ENCODE measurements around the gene ZBTB7C.

The ZBTB7C gene

DNA sequence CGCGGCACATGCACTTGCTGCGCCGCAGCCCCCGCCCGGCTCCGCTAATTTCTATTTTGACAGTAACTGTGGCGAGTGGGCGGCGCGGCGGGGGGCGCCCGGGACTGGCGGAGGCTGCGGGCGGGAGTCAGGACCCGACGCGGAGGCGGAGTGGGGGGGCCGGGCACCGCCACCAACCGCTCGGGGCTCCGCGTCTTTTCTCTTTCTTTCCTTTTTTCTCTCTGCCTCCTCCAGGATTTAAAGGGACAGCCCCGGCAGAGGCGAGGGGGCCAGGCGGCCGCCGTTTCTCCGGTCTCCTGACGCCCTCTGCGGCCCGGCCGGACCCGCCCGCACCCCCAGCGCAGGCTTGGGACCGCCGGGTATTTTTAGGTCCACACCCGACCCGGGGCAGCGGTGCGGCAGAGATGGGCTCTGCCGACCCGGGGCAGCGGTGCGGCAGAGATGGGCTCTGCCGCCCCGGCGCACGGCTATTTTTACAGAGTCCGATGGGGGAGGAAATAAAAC is 460 bp upstream of the ZBTB7C start:
- in situ Hi-C loops (cut with HindIII; ENCODE audit: low sequenced_read_pairs): no loop called here
- peak overlapping the region; percentile 67 for H3K4me3 ChIP-seq (ENCODE audit: low read depth, low read length)
- no peak for DNase-seq (ENCODE audit: low read depth)
- TF ChIP-seq, protein P1, sequence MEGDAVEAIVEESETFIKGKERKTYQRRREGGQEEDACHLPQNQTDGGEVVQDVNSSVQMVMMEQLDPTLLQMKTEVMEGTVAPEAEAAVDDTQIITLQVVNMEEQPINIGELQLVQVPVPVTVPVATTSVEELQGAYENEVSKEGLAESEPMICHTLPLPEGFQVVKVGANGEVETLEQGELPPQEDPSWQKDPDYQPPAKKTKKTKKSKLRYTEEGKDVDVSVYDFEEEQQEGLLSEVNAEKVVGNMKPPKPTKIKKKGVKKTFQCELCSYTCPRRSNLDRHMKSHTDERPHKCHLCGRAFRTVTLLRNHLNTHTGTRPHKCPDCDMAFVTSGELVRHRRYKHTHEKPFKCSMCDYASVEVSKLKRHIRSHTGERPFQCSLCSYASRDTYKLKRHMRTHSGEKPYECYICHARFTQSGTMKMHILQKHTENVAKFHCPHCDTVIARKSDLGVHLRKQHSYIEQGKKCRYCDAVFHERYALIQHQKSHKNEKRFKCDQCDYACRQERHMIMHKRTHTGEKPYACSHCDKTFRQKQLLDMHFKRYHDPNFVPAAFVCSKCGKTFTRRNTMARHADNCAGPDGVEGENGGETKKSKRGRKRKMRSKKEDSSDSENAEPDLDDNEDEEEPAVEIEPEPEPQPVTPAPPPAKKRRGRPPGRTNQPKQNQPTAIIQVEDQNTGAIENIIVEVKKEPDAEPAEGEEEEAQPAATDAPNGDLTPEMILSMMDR (IDR thresholded peaks at IDR 0.05; ENCODE audit: low read depth, low read length, missing control alignments): no peak

DNA sequence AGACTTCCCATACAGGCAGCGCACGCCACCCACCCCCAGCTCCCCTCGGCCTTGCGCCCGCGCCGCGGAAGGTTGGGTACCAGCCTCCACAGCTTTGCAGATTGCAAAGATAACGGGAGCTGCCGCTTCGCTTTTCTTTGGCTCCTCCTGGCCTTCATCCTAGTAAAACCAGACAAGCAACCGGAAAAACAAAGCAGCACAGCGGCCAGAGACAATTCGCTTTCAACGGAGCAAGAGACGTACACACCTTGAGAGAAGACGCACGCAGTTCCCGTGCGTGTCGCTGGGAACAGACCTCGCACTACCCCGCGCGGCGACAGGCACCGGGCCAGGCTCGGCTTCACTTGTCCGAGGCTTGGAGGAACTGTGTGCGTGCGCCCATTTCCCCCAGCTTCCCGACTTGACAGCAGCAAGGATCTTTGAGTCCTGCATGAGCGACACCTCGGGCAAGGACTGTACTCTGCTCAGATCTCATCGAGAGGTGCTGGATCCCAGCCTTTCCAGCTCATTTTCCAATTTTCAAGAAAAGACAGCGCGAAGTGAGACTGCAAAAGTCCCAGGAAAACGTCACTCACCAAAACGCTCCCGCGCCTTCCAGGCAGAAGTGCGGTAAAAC is 964 bp downstream of the ZBTB7C start:
- TF ChIP-seq, protein P1 (IDR thresholded peaks at IDR 0.05; ENCODE audit: low read depth, low read length, missing control alignments): no peak
- H3K4me3 ChIP-seq (ENCODE audit: low read depth, low read length): peak overlapping the region; percentile 7
- no peak for DNase-seq (ENCODE audit: low read depth)
- in situ Hi-C loops (cut with HindIII; ENCODE audit: low sequenced_read_pairs): no loop called here

DNA sequence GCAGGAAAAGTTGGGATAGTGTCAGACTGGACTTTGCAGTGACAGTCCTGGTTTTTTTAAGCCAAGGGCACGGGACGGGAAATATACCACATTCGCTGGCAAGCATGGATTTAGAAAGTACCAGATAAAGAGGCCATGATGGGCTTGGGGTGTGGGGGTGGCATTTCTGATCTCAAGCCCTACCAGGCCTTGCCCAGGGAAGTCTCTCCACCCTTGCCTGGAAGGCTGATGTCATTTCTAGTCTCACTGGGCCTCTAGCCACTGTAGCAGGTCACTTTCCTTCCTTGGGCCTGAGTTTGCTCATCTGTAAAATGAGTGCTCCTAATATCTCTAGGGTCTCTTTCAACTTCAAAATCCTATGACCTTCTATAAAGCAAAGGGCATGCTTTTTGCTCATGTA is 1.8 kb downstream of the ZBTB7C start:
- no peak overlapping the region for H3K4me3 ChIP-seq (ENCODE audit: low read depth, low read length)
- TF ChIP-seq, protein P1 (IDR thresholded peaks at IDR 0.05; ENCODE audit: low read depth, low read length, missing control alignments): no peak
- no peak for DNase-seq (ENCODE audit: low read depth)
- in situ Hi-C loops (cut with HindIII; ENCODE audit: low sequenced_read_pairs): no loop called here

DNA sequence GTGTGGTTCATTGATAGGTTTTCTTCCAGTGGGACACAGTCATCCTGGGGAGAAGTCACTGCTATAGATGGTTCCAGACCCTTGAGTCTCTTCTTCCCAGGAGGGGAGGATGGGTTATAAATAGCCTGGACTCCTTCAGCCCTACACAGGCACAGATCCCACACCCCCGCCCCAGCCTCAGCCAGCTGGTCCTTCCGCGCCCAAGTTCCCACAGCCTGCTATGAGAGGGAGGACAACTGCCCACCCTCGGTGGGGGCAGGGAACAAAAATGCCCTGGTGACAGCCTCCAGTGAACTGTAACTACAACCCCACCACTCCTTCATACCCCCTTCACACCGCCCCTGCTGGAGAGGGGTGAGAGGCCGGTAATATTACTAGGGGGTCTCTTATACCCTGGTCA is 3.2 kb downstream of the ZBTB7C start:
- TF ChIP-seq, protein P1 (IDR thresholded peaks at IDR 0.05; ENCODE audit: low read depth, low read length, missing control alignments): no peak
- in situ Hi-C loops (cut with HindIII; ENCODE audit: low sequenced_read_pairs): no loop called here
- DNase-seq (ENCODE audit: low read depth): no peak
- no peak overlapping the region for H3K4me3 ChIP-seq (ENCODE audit: low read depth, low read length)

DNA sequence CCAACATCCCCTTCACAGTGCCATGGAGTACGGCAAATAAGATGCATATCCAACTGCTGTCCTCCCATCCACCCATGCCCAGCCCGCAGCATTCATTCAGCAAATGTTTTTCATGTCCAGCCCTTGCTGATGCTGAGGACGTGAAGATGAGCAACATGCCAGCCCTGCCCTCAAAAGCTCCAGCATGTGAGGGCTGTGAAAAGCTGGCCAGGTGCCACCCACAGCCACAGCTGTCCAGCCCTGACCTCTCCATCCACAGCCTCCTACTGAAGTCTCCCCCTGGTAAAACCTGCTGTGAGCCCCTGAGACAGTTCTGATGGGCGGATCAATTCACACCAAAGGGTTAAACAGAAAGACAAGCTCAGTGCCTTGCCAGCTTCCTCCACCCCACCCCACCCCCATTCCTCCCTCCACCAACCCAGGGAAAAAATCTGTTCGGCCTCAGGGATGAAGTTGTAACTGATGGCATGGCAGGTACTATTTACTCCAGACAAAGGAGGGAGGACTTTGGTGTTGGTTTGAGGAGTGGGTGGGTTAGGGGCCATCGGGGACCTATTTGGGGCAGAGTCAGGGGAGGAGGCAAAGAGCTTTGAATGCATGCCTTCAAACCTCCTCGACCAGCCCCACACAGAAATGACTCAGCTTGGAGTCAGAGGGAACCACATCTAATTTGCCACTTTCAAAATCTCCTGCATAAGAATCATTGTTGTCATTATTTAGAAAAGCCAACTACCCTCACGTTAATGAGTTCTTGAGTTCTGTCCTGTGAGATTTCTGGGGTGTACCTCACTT is 4.3 kb downstream of the ZBTB7C start:
- in situ Hi-C loops (cut with HindIII; ENCODE audit: low sequenced_read_pairs): no loop called here
- TF ChIP-seq, protein P1 (IDR thresholded peaks at IDR 0.05; ENCODE audit: low read depth, low read length, missing control alignments): no peak
- no peak overlapping the region for H3K4me3 ChIP-seq (ENCODE audit: low read depth, low read length)
- DNase-seq (ENCODE audit: low read depth): no peak

DNA sequence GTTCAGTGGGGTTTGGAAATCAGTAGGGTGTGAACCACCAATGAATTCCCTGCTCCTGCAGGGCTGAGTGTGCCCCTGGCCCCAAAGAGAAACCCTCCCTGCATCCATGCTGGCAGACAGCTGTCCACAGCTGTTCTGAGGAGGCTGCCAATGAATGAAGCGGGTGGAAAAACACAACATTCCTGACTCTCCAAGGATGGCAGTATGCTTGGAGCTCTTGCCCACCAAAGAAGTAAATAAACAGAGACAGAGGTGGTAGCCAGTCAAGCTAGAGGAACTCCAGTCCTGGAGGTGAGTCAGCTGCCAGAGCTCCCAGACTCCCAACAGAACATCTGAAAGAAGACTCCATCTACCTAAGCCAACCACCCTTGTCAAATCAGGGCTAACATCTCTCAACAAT is 6.2 kb downstream of the ZBTB7C start:
- H3K4me3 ChIP-seq (ENCODE audit: low read depth, low read length): no peak overlapping the region
- in situ Hi-C loops (cut with HindIII; ENCODE audit: low sequenced_read_pairs): no loop called here
- DNase-seq (ENCODE audit: low read depth): no peak
- TF ChIP-seq, protein P1 (IDR thresholded peaks at IDR 0.05; ENCODE audit: low read depth, low read length, missing control alignments): no peak
